Suprapubic skin (tissue), 3 donors: Measurements from ENCODE around the gene WFDC1.

ENCODE experiments used
- CTCF ChIP-seq, 2 donors: fragments of 200-600 bp in 1 of 2; fragments of 450-650 bp in 1 of 2; sonication (generic) in 1 of 2; IDR thresholded peaks; one replicate each; pipeline ENCODE4 v1.5.1; 2016 to 2019; ENCODE audit warnings: antibody characterized with exemption in 2 of 2, mild to moderate bottlenecking in 1 of 2, moderate library complexity in 1 of 2
- POLR2A ChIP-seq, 2 donors: fragments of 450-650 bp; IDR thresholded peaks; one replicate each; pipeline ENCODE4 v1.6.1; 2017; ENCODE audit warnings: antibody characterized with exemption in 2 of 2, mild to moderate bottlenecking in 2 of 2, moderate library complexity in 2 of 2

GRCh38 chr16:84379008-84379708 lies 84.5 kb downstream of the WFDC1 start:
- no peak for TF ChIP-seq CTCF (IDR thresholded peaks at IDR 0.05)
- TF ChIP-seq POLR2A (IDR thresholded peaks at IDR 0.05), result no peak
